ENCODE results near the gene SHC3.

DNA sequence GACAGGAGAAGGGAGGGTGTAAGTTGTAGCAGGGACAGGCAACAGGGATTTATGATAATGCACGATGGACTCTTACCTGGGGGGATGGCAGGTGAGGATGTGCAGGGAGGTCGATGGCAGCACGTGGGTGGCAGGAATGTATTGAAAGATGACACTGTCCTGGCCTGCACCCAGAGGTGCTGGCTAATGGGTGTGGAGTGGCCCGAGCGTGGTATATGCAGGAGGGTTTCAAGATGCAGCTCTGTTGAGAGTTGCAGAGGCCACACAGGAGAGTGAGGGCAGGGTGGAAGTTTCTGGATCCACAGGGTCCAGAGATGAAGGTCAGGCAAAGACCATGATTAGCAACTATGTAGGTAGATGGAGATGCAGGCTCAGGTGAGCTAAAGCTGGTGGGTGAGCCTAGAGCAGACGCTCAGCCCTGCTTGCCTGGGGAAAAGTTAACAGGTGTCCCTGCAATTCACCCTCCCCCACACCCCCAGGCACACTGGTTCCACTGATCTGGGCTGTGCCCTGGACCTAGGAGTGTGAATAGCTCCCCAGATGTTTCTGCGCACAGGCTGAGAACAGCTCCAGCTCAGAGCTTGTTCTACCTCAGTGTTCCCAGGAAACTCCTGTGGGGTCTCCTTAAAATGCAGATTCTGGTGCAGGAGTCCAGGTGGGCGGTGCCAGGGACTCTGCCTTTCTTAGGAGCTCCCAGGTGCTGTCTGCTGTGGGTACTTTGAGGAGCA is 208.8 kb downstream of the SHC3 start:
- TF ChIP-seq, protein P1, sequence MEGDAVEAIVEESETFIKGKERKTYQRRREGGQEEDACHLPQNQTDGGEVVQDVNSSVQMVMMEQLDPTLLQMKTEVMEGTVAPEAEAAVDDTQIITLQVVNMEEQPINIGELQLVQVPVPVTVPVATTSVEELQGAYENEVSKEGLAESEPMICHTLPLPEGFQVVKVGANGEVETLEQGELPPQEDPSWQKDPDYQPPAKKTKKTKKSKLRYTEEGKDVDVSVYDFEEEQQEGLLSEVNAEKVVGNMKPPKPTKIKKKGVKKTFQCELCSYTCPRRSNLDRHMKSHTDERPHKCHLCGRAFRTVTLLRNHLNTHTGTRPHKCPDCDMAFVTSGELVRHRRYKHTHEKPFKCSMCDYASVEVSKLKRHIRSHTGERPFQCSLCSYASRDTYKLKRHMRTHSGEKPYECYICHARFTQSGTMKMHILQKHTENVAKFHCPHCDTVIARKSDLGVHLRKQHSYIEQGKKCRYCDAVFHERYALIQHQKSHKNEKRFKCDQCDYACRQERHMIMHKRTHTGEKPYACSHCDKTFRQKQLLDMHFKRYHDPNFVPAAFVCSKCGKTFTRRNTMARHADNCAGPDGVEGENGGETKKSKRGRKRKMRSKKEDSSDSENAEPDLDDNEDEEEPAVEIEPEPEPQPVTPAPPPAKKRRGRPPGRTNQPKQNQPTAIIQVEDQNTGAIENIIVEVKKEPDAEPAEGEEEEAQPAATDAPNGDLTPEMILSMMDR (IDR thresholded peaks at IDR 0.05) = no peak
- no peak for TF ChIP-seq POLR2A (IDR thresholded peaks at IDR 0.05)
